OCI-LY7 (cell line): ENCODE data around the gene UNKL. TPM values are rescaled to one million over a fixed set of nuclear protein-coding genes. Genes with fewer than 3 reads are reported as not detected.

ENCODE experiments used
- BruUV-seq: library from RNA; stranded (reverse); fragments of 400-500 nt; replicated peaks from 2 replicates; lab custom pipeline; 2021; lab: Mats Ljungman, UMichigan
- CTCF ChIA-PET: fragments of 300-600 bp; sonication (Branson Sonifier 250); formaldehyde crosslinking; loops from one replicate; lab custom pipeline; 2022; ENCODE audit warnings: antibody characterized with exemption; ENCODE audit not compliant: unreplicated experiment; lab: Charles Lee
- POLR2A ChIA-PET: fragments of 300-600 bp; sonication (Branson Sonifier 250); formaldehyde crosslinking; loops from one replicate; lab custom pipeline; 2022; ENCODE audit warnings: antibody characterized with exemption; lab: Charles Lee
- DNase-seq: peaks from one replicate; pipeline ENCODE4 v3.0.0-alpha.2; 2015; ENCODE audit warnings: low spot score
- H2AFZ ChIP-seq: fragments of 200-600 bp; sonication (generic), shearing (Covaris generic); 2 replicates; pipeline ENCODE4 v1.6.1; 2014; ENCODE audit warnings: mild to moderate bottlenecking, antibody characterized with exemption, low read length, moderate library complexity
- H3K27ac ChIP-seq: fragments of 200-600 bp; sonication (generic); 2 replicates; pipeline ENCODE4 v1.5.1; 2014; ENCODE audit warnings: mixed run types, low read depth, mild to moderate bottlenecking, moderate library complexity, low read length, inconsistent platforms; ENCODE audit not compliant: poor library complexity, severe bottlenecking
- H3K36me3 ChIP-seq: fragments of 200-600 bp; sonication (generic); 2 replicates; pipeline ENCODE4 v1.6.1; 2014; ENCODE audit warnings: mild to moderate bottlenecking, antibody characterized with exemption, low read length, moderate library complexity, mixed read lengths; ENCODE audit not compliant: insufficient read depth
- H3K4me1 ChIP-seq: fragments of 200-600 bp; sonication (generic); 2 replicates; pipeline ENCODE4 v1.5.1; 2014; ENCODE audit warnings: mild to moderate bottlenecking, low read length; ENCODE audit not compliant: insufficient read depth, poor library complexity, severe bottlenecking
- H3K4me2 ChIP-seq: fragments of 200-600 bp; sonication (generic); 2 replicates; pipeline ENCODE4 v1.6.1; 2014; ENCODE audit warnings: mild to moderate bottlenecking, low read length
- H3K4me3 ChIP-seq: fragments of 200-600 bp; sonication (generic); 2 replicates; pipeline ENCODE4 v1.5.1; 2014; ENCODE audit warnings: mild to moderate bottlenecking, low read depth, low read length; ENCODE audit not compliant: poor library complexity, severe bottlenecking
- H3K79me2 ChIP-seq: fragments of 200-600 bp; sonication (generic); 2 replicates; pipeline ENCODE4 v1.6.1; 2016; ENCODE audit warnings: low read depth, mild to moderate bottlenecking, low read length, moderate library complexity, mixed read lengths; ENCODE audit not compliant: insufficient read depth
- H3K9me2 ChIP-seq: fragments of 200-600 bp; sonication (generic); 2 replicates; pipeline ENCODE4 v1.6.1; 2016; ENCODE audit warnings: mild to moderate bottlenecking, low read length, mixed read lengths; ENCODE audit not compliant: insufficient read depth
- H3K9me3 ChIP-seq: fragments of 200-600 bp; sonication (generic); 2 replicates; pipeline ENCODE4 v1.6.1; 2014; ENCODE audit warnings: mild to moderate bottlenecking, mixed run types, low read length, mixed read lengths
- H4K20me1 ChIP-seq: fragments of 200-600 bp; sonication (generic); 2 replicates; pipeline ENCODE4 v1.6.1; 2014; ENCODE audit warnings: mild to moderate bottlenecking, antibody characterized with exemption, low read length, moderate library complexity, mixed read lengths; ENCODE audit not compliant: insufficient read depth
- EZH2phosphoT487 ChIP-seq: fragments of 200-600 bp; sonication (generic); IDR thresholded peaks from 2 replicates; pipeline ENCODE4 v1.6.1; 2018; ENCODE audit warnings: low read depth, borderline replicate concordance, mild to moderate bottlenecking, mixed run types, antibody characterized with exemption, low read length, moderate library complexity, mixed read lengths
- intact Hi-C: fragments of 100-400 bp; cut with micrococcal nuclease; formaldehyde crosslinking; loops from one replicate; pipeline ENCODE4 v1.10.0; 2022; ENCODE audit not compliant: unreplicated experiment
- total RNA-seq, 2 experiments: library from RNA; depleted of rRNA in 1 of 2; stranded (reverse); fragments of >200 nt in 1 of 2; shearing (Covaris generic) in 1 of 2; gene quantifications; 2 replicates each; pipeline ENCODE4 v1.2.3, GENCODE V29; 2014 to 2022
- TF ChIP-seq, protein P1 (sequence below): fragments of 200-600 bp; sonication (generic); conservative IDR thresholded peaks from 2 replicates; pipeline ENCODE4 v1.5.1; 2014; ENCODE audit warnings: mild to moderate bottlenecking, antibody characterized with exemption, low read length, moderate library complexity, mixed read lengths

The UNKL gene
- total RNA-seq, 2 experiments from 2014 or later = 31.0 to 33.7 TPM

GRCh38 chr16:1401758-1402154, 12.7 kb downstream of the UNKL start:
- no peaks in the 10 kb centered on the region for H4K20me1 ChIP-seq
- CTCF ChIA-PET = no interaction called here
- no peak for TF ChIP-seq EZH2phosphoT487
- TF ChIP-seq, protein P1, sequence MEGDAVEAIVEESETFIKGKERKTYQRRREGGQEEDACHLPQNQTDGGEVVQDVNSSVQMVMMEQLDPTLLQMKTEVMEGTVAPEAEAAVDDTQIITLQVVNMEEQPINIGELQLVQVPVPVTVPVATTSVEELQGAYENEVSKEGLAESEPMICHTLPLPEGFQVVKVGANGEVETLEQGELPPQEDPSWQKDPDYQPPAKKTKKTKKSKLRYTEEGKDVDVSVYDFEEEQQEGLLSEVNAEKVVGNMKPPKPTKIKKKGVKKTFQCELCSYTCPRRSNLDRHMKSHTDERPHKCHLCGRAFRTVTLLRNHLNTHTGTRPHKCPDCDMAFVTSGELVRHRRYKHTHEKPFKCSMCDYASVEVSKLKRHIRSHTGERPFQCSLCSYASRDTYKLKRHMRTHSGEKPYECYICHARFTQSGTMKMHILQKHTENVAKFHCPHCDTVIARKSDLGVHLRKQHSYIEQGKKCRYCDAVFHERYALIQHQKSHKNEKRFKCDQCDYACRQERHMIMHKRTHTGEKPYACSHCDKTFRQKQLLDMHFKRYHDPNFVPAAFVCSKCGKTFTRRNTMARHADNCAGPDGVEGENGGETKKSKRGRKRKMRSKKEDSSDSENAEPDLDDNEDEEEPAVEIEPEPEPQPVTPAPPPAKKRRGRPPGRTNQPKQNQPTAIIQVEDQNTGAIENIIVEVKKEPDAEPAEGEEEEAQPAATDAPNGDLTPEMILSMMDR = 0 out of 2 replicates have a peak, but pooled peaks have one; percentile 5

GRCh38 chr16:1401061-1401757, 13.3 kb downstream of the UNKL start:
- Histone ChIP-seq H3K4me2 (no peak overlapping the region), H3K9me2 (no peaks in the 10 kb centered on the region), H3K4me1 (no peaks in the 10 kb centered on the region), H3K36me3 (peaks cover 15% of the 10 kb centered on the region), H2AFZ (no peak overlapping the region), H3K27ac (no peak overlapping the region), H3K79me2 (no peaks in the 10 kb centered on the region), H3K4me3 (no peak overlapping the region), H3K9me3 (no peaks in the 10 kb centered on the region), H4K20me1 (no peaks in the 10 kb centered on the region)
- no peak for TF ChIP-seq EZH2phosphoT487
- TF ChIP-seq, protein P1 = 0 out of 2 replicates have a peak, but pooled peaks have one; percentile 25
- POLR2A ChIA-PET = no interaction called here
- no TSS peak for BruUV-seq
- intact Hi-C loops = no loop called here
- CTCF ChIA-PET = no interaction called here
- DNase-seq = no peak

More at GRCh38 chr16:1401758-1402154, 12.7 kb downstream of the UNKL start:
- H3K4me3 ChIP-seq = no peak overlapping the region
- no TSS peak for BruUV-seq
- H3K4me2 ChIP-seq = no peak overlapping the region
- intact Hi-C loops = no loop called here
- peaks cover 15% of the 10 kb centered on the region for H3K36me3 ChIP-seq
- H2AFZ ChIP-seq = no peak overlapping the region
- no peaks in the 10 kb centered on the region for H3K9me3 ChIP-seq
- H3K27ac ChIP-seq = no peak overlapping the region
- H3K9me2 ChIP-seq = no peaks in the 10 kb centered on the region
- H3K4me1 ChIP-seq = no peaks in the 10 kb centered on the region
- no peaks in the 10 kb centered on the region for H3K79me2 ChIP-seq
- POLR2A ChIA-PET = no interaction called here
- DNase-seq = no peak

GRCh38 chr16:1398826-1399581, 15.5 kb downstream of the UNKL start:
- H3K4me1 ChIP-seq = no peaks in the 10 kb centered on the region
- no peaks in the 10 kb centered on the region for H3K9me2 ChIP-seq
- DNase-seq = no peak
- H3K9me3 ChIP-seq = no peaks in the 10 kb centered on the region
- H3K79me2 ChIP-seq = no peaks in the 10 kb centered on the region
- no TSS peak for BruUV-seq
- peaks cover 15% of the 10 kb centered on the region for H3K36me3 ChIP-seq
- no peak overlapping the region for H3K4me3 ChIP-seq
- H2AFZ ChIP-seq = no peak overlapping the region
- H3K27ac ChIP-seq = no peak overlapping the region
- H4K20me1 ChIP-seq = no peaks in the 10 kb centered on the region
- no peak overlapping the region for H3K4me2 ChIP-seq
- ChIA-PET POLR2A (no interaction called here), CTCF (no interaction called here)
- TF ChIP-seq EZH2phosphoT487 = no peak
- TF ChIP-seq, protein P1 = no peak
- intact Hi-C loops = no loop called here
